Activated CD4-positive, alpha-beta T cell treated with anti-CD3 and anti-CD28 coated beads, Interleukin-2, amount 50 U/mL, for 48 hours (primary cell): ENCODE results near the gene CEBPZ.

Source experiments
- DNase-seq, 2 experiments: peaks; one replicate each; pipeline ENCODE4 v3.0.0-alpha.2; 2020

The CEBPZ gene

DNA sequence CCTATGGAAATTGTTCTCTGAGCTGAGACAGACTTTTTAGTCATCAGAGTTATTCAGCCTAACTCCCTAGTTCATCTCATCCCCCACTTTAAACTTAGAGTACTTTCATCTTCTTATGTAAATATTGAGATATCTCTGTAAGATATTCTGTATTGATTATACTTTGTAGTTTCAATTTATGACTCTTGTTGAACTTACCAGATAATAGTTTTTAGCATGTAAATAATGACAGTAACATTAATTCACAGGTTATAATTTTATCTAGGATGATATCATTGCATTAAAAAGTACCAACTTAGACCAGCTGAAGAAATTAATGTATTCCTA is 59.8 kb downstream of the CEBPZ start:
- no peak for DNase-seq

DNA sequence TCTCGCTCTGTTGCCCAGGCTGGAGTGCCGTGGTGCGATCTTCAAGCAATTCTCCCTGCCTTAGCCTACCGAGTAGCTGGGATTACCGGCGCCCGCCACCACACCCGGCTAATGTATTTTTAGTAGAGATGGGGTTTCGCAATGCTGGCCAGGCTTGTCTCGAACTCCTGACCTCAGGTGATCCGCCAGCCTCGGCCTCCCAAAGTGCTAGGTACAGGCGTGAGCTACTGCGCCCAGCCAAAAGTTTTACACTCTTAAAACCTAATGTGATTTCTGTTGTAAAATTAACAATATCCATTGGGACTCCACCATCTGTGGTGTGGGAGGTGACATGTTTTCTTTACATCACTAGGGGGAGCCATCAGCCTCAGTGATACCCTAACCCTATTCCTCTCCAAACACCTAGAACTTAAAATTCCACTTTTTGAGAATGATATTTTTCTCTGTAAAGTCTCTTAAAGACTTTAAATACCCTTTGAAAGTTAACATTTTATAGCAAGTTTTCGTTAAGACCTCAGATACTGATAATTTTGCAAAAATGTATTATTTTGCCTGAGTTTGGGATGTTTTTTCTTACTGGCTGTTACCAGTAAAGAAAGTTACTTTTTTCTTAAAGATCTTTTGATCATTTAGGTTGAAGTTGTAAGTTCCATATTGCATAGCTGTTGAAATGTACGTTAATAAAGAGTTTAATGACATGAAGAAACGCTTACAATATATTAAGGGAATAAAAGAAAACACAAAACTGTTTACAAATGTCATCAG is 63.0 kb downstream of the CEBPZ start:
- DNase-seq: peak in 1 of 2 experiments; percentile 30

DNA sequence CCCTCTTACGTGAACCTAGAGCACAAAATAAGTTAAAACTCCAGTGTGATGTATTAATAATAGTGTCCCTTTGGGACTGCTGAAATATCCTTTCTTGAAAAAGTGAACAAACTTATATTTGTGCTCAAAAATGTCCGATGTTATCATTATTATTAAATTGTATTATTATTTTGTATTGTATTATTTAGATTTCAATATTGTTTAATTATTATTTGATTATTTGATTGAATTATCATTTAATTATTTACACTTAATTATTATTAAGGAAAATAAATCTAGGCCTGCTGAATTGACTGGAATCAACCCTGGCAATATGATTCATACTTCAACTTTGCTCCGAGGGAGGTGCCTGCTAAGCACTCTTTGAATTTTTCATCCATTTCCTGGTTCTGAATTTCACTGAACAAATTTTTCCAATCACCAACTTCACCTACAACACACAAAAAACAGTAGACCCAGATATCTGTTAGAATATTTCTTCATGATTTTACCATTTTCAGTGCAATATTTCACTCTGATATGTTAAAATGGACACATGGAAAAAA is 63.7 kb downstream of the CEBPZ start:
- DNase-seq: no peak

DNA sequence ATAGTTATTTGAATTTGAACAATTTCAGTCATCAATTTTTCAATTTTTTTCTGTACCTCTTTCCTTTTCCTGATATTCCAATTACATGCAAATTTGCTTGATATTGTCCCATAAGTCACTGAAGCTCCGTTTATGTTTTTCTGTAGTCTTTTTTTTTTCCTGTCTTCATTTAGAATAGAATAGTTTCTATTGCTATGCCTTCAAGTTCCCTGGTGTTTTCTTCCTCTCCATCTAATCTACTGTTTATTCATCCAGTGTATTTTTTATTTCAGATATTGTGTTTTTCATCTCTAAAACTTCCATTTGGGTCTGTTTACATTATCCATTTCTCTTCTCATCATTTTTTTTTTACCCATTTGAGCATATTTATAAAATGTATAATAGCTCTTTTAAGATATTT is 66.6 kb downstream of the CEBPZ start:
- DNase-seq: no peak

DNA sequence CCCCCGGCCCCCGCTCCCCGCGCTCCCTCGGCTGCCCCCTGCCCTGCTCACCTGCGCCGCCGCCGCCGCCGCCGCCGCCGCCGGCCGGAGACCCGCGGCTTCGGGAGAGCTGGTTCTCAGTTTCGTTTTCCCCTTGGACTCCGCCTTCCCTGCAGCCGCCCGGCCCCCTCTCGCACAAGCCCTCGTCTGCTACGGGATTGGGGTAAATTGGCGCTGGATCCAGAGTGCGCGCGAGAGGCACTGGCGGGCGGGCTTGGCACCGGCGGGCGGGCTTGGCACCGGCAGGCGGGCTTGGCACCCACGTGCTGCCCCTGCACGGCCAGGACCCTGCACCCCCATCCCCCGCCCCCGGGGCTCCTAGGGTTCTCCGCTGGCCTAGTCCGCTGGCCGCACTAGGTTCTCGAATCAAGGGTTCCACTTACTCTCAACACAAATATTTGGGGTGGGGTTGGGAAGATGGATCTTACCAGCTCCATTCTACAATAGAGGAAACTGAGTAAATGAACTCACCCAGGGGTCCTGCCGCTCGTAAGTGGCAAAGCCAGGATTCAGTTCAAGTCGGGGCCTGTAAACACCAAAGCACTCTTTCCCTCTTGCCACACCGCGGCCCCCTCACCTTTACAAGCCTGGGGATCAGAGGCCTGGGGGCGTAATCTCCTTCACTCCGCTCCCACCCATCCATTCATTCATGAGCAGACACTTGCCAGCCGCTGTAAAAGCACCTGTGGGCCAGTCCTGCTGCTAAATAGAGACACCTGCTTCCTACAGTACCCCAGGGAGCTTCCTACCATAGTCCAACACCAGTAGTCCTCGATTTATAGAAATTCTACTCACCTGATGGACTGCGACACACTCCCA is 74.3 kb downstream of the CEBPZ start, which contains the start of gene EIF2AK2:
Gene EIF2AK2, minus strand, starts transcription at position 124 of the 858 bp plus-strand sequence. CDS start 9,174 bp downstream, outside the sequence.
- DNase-seq: peak; percentile 77 to 82

DNA sequence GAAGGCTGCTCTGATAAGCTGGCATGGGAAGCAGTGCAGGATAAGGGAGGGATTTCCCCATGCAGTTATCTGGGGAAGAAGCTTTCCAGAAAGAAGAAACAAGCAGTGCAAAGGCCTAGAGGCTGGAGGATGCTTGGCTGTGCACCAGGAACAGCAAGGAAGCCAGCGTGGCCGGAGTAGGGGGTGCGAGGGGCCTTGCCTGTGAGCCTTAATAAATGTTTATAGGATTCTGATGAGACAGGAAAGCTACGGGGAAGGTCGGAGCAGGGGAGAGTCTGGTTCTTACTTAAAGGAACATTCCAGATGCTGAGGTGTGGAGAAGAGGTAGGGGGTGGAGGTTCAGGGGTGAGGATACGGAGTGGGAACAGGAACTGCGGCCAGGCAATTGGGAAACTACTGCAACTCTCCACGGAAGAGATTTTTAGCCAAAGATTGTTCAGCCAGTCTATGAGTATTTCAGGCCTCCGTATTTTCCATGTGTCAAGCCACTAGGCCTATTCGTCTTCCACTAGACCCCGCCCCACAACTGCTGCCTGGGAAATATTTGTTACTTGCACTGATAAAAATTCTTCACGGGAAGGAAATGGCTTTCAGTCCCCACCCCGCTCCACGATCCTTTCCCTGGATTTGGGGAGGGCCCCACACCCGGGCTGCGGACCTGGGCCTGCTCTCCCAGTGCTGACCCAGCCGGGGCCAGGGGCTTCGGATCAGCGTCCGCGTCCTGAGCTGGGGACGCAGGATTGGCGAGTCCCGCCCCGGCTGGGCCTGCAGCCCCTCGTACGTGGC is 75.1 kb downstream of the CEBPZ start:
- peak; percentile 44 to 48 for DNase-seq

DNA sequence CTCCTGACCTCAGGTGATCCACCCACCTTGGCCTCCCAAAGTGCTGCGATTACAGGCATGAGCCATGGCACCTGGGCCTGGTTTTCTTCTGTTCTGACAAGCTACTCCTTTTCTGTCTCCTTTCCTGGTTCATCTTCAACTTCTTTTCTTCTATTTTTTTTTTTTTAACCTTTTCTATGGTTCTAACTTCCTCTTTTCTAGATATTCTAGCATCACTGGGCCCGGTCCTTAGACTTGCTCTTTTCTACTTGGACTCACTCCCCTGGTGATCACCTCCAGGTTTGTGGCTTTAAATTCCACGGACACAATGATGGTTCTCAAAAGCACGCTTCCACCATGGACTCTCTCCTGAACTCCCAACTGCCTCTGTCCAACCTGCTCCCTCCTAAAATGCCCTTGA is 76.6 kb downstream of the CEBPZ start:
- DNase-seq: no peak

DNA sequence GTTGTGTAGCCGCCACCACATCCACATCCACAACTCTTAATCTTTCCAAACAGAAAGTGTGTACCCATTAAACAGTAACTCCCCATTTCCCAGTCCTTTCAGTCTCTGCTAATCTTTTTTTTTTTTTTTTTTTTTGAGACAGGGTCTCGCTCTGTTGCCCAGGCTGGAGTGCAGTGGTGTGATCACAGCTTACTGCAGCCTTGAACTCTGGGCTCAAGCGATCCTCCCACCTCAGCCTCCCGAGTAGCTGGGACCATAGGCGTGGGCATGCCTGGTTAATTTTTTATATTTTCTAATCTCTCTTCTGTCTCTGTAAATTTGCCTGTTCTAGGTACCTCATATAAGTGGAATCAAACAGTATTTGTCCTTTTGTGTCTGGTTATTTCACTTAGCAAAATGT is 78.2 kb downstream of the CEBPZ start:
- DNase-seq: no peak
